ENCODE data around the gene ZNF70.
A peak's percentile ranks its signal among the peaks of the same experiment; 100 is the strongest.

The ZNF70 gene

GRCh38 chr22:23750714-23751440, at the start of gene ZNF70:
TSS of gene ZNF70 (minus strand) at chr22:23751112. CDS start at chr22:23745140, 5,972 bp downstream.
- DNase-seq (ENCODE audit: low spot score): peak; percentile 87

GRCh38 chr22:23796461-23796860, 45.5 kb upstream of the ZNF70 start:
- no peak for DNase-seq (ENCODE audit: low spot score)

- no peak for DNase-seq (ENCODE audit: low spot score)
Measured at GRCh38 chr22:23793326-23793725, 42.4 kb upstream of the ZNF70 start.

- DNase-seq (ENCODE audit: low spot score): no peak
Measured at GRCh38 chr22:23791738-23792645, 41.1 kb upstream of the ZNF70 start.

- no peak for DNase-seq (ENCODE audit: low spot score)
Measured at GRCh38 chr22:23790819-23791737, 40.2 kb upstream of the ZNF70 start.

- no peak for DNase-seq (ENCODE audit: low spot score)
Measured at GRCh38 chr22:23789638-23790037, 38.7 kb upstream of the ZNF70 start.

GRCh38 chr22:23789121-23789520, 38.2 kb upstream of the ZNF70 start:
- DNase-seq (ENCODE audit: low spot score): no peak

- no peak for DNase-seq (ENCODE audit: low spot score)
Measured at GRCh38 chr22:23787910-23788309, 37.0 kb upstream of the ZNF70 start.

GRCh38 chr22:23787600-23787896, 36.6 kb upstream of the ZNF70 start:
- DNase-seq (ENCODE audit: low spot score): no peak

- DNase-seq (ENCODE audit: low spot score): peak; percentile 98
Measured at GRCh38 chr22:23786752-23787599, 36.1 kb upstream of the ZNF70 start, which contains the start of gene SMARCB1. TSS of gene SMARCB1 (plus strand) at chr22:23786966. CDS start at chr22:23787170, 204 bp downstream.

- DNase-seq (ENCODE audit: low spot score): no peak
Measured at GRCh38 chr22:23786261-23786710, 35.4 kb upstream of the ZNF70 start.

- peak; percentile 77 for DNase-seq (ENCODE audit: low spot score)
Measured at GRCh38 chr22:23784215-23784732, 33.4 kb upstream of the ZNF70 start.

GRCh38 chr22:23783265-23784150, 32.6 kb upstream of the ZNF70 start:
- no peak for DNase-seq (ENCODE audit: low spot score)

GRCh38 chr22:23782703-23783102, 31.8 kb upstream of the ZNF70 start:
- no peak for DNase-seq (ENCODE audit: low spot score)

- no peak for DNase-seq (ENCODE audit: low spot score)
Measured at GRCh38 chr22:23782252-23782651, 31.3 kb upstream of the ZNF70 start.

- DNase-seq (ENCODE audit: low spot score): peak; percentile 74
Measured at GRCh38 chr22:23781511-23782183, 30.7 kb upstream of the ZNF70 start.

- no peak for DNase-seq (ENCODE audit: low spot score)
Measured at GRCh38 chr22:23781065-23781464, 30.2 kb upstream of the ZNF70 start.

GRCh38 chr22:23780146-23780748, 29.3 kb upstream of the ZNF70 start:
- DNase-seq (ENCODE audit: low spot score): no peak

- DNase-seq (ENCODE audit: low spot score): no peak
Measured at GRCh38 chr22:23779731-23780130, 28.8 kb upstream of the ZNF70 start.

All from hepatic stellate cell (primary cell).